ENCODE data around the gene RNF150. TPM values are rescaled to one million over a fixed set of nuclear protein-coding genes. Genes with fewer than 3 reads are reported as not detected.

Gene RNF150
- total RNA-seq, 1 donor = under 0.01 TPM

DNA sequence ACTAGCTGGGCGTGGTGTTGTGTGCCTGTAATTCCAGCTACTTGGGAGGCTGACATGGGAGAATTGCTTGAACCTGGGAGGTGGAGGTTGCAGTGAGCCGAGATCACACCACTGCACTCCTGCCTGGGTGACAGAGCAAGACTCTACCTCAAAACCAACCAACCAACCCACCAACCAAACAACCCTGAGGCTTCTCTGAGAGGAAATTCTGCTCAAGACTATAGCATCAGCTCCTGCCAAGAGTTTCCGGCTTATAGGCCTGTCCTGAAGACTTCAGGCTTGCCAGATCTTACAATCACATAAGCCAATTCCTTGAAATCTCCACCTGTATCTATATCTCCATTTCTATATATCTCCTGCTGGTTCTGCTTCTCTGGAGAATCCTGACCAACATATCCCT is 203.3 kb downstream of the RNF150 start:
- H3K4me3 ChIP-seq (ENCODE audit: low read length) = no peak overlapping the region
- H3K9me3 ChIP-seq (ENCODE audit: low read depth, low read length) = no peaks in the 10 kb centered on the region
- H3K27me3 ChIP-seq (ENCODE audit: insufficient read depth, low read length) = no peaks in the 10 kb centered on the region
- H3K4me1 ChIP-seq (ENCODE audit: insufficient read depth, low read length) = no peaks in the 10 kb centered on the region

DNA sequence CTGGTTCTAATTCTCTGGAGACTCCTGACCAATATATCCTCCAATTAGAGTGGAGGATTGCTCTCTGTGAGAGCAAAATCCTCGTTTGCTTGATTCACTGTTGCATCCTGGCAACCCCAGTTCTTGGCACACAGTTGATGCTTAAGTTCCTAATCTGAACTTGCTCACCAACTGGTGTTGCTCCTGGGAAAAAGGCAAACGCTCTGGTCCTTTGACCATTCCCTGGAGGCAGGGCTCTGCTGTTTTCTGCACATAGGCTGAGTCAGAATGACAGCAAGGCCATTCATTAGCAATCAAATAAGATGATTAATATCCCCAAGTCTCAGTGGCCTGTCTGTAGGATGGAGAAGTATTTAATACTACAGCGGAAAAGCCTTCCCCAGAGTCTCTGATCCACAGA is 204.4 kb downstream of the RNF150 start:
- no peak overlapping the region for H3K4me3 ChIP-seq (ENCODE audit: low read length)

DNA sequence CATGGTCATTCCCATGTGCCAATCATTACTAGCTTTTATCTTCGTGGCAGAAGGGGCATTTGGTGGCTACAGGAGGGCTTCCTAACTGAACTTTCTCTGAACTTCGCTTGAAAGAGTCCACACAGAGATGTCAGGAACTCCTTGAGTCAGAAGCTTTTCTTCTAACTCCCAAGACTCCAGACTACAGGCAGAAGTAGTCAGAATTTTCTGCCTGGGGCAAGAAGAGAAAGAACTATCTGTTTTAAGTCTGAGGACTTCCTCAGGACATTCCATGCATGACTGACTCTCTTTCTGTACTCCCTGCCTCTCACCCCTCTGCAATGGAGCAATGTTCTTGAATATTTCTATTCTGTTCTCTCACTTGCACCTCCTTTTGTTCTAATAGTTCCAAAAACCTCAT is 206.6 kb downstream of the RNF150 start:
- H3K4me3 ChIP-seq (ENCODE audit: low read length) = no peak overlapping the region
- H3K9me3 ChIP-seq (ENCODE audit: low read depth, low read length) = no peaks in the 10 kb centered on the region
- no peaks in the 10 kb centered on the region for H3K4me1 ChIP-seq (ENCODE audit: insufficient read depth, low read length)
- no peaks in the 10 kb centered on the region for H3K27me3 ChIP-seq (ENCODE audit: insufficient read depth, low read length)

More for the DNA sequence above, 204.4 kb downstream of the RNF150 start:
- H3K27me3 ChIP-seq (ENCODE audit: insufficient read depth, low read length) = no peaks in the 10 kb centered on the region
- H3K9me3 ChIP-seq (ENCODE audit: low read depth, low read length) = no peaks in the 10 kb centered on the region
- no peaks in the 10 kb centered on the region for H3K4me1 ChIP-seq (ENCODE audit: insufficient read depth, low read length)

DNA sequence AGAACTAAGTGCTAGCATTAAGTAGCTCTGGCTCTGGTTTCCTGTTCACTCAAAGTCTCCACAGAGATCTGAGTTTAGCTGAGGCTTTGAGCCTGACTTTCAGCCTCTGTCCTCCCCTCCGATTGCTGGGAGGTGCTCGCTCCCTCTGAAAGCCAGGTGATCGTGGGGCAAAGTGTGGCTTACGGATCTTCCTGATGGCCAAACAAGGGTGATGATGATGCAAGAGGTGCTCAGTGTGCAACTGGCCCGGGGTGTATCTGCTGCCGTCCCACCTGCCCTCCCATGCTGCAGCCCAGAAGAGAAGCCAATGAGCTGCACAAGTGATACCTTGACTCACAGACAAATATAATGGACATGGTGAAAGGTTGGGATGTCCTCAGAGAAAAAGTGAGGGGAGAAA is 207.9 kb downstream of the RNF150 start:
- Histone ChIP-seq H3K9me3 (ENCODE audit: low read depth, low read length) (no peaks in the 10 kb centered on the region), H3K4me3 (ENCODE audit: low read length) (no peak overlapping the region), H3K4me1 (ENCODE audit: insufficient read depth, low read length) (no peaks in the 10 kb centered on the region), H3K27me3 (ENCODE audit: insufficient read depth, low read length) (no peaks in the 10 kb centered on the region)

DNA sequence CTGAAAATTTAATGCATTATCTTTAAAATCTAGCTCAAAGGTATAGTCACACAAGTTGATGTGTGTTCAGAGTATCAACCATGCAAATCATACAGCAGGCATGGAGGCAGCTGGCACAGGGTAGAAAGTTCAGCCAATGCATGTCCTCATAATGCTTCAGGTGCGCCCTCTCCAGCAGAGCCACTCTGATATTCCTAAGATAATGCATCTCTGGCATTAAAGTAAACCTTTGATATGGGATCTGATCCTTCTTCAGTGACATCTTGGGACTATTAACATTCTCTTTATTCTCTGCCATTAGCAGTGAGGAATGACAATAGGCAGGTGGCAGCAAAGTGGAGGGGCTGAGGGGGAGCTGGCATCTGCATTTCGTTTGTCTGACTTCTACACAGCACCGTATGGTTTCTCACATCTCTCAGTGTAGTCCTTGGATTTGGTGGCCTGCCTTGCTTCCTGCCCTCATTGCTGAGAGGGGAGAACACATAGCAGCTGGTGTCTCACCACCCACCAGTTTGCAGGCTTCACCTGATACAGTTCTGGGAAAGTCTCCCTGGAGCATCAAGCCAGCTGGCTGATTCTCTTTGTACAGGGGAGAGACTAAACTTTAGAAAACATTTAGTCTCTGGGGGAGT is 208.4 kb downstream of the RNF150 start:
- no peak overlapping the region for H3K4me3 ChIP-seq (ENCODE audit: low read length)
- no peaks in the 10 kb centered on the region for H3K9me3 ChIP-seq (ENCODE audit: low read depth, low read length)

DNA sequence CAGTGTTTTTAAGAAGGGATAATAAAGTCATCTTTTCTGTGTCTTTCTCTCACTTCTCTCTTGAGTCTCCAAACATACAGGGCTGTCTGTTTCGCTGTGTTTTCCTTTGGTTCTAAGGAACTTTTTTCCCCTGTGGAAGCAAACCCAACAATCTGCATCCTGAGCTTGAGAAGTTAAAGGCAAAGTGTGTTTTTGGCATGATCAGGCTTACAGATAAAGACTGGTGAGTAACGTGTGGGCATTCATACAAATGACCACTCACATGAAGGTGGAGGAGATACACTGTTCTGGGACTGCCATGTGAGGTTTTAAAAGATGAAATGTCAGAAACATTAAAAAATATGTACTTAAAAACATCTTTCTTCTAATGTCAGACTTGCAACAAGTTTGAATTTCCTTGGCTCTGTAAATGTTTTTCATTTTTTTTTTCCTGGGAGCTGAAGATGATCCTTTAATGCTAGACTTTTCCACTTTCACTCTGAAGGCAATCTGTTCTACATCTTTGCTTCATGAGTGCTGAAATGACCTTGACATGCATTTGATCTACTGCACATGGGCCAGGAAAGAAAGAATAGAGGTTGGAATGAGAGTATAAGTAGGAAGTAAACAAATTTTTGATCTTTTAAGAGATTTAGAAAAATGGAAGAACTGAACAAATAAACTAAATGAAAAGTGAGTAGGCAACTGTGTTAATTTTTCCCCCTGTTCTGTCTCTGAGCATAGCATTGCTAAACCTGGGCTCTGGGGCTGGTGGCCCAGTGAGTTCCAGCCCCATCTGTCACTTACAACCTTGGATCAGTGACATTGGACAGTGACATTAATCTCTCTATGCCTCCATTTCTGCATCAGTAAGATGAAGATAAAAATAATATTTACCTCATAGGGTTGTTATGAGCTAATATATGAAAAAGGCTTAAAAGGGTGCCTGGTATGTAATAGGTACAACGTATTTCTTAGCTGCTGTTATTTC is 226.0 kb downstream of the RNF150 start:
- H3K27me3 ChIP-seq (ENCODE audit: insufficient read depth, low read length) = no peaks in the 10 kb centered on the region
- no peaks in the 10 kb centered on the region for H3K9me3 ChIP-seq (ENCODE audit: low read depth, low read length)
- no peaks in the 10 kb centered on the region for H3K4me1 ChIP-seq (ENCODE audit: insufficient read depth, low read length)
- no peak overlapping the region for H3K4me3 ChIP-seq (ENCODE audit: low read length)

More for the DNA sequence above, 208.4 kb downstream of the RNF150 start:
- Histone ChIP-seq H3K4me1 (ENCODE audit: insufficient read depth, low read length) (no peaks in the 10 kb centered on the region), H3K27me3 (ENCODE audit: insufficient read depth, low read length) (no peaks in the 10 kb centered on the region)

DNA sequence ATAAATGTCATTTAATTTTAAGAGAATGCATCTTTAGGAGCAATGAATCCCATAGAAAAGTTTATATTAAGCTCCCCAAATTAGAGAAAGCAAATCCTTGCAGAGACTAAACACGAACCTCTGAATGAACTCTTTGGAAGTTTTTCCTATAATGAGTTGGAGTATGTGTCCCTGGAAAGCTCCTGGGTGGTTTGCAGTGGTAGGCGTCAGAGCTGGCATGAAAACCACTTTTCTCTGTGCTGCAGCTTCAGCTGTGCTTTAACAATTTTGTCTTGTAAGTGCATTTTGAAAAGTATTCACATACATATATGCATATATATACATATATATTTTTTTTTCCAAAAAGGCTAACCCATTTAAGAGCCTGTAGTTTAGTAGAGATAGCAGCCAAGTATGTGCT is 228.4 kb downstream of the RNF150 start:
- no peaks in the 10 kb centered on the region for H3K4me1 ChIP-seq (ENCODE audit: insufficient read depth, low read length)
- H3K4me3 ChIP-seq (ENCODE audit: low read length) = no peak overlapping the region
- no peaks in the 10 kb centered on the region for H3K9me3 ChIP-seq (ENCODE audit: low read depth, low read length)
- no peaks in the 10 kb centered on the region for H3K27me3 ChIP-seq (ENCODE audit: insufficient read depth, low read length)

DNA sequence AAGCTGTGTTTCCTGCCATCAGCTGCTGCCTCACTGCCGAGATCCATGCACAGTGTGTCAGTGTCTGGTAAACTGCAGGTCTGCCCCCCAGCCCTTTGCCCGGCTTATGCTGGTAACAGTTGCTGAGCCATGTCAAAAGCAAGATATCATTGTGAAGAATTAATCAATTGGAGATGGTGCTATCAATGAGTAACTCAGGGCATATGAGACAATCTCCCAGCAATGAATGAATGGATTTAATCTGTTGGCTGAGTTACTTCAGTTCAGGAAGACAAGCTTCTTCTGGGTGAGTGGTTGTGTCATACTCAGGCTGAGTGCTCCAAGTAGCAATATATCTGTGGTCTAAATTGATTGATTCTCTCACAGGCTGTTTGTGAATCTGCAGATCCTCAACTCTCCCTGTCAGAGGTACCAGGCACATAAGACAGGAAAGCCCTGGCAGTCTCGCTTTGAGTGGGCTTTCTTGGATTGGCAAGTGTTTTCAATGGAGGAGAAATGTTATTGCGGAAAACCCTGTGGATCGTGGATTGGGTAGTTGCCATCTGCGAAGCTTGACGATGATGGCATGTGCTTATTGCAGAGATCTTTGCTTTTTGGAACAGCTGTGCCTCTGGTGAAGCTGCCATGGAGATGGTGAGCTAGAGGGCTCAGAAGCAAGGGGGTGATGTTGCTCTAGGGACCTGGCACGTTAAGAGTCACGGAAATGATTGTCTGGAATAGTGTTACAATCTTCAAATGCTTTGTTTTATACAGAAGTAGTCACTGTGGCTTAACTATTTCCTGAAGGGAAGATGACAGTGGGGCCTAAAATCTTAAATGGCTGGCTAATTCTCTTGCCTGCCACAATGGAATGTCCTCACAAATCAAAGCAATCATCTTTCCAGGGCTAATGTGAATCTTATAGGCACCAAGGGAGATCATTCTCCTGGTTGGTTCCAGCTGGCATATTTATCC is 229.5 kb downstream of the RNF150 start:
- no peaks in the 10 kb centered on the region for H3K4me1 ChIP-seq (ENCODE audit: insufficient read depth, low read length)
- H3K4me3 ChIP-seq (ENCODE audit: low read length) = no peak overlapping the region
- no peaks in the 10 kb centered on the region for H3K27me3 ChIP-seq (ENCODE audit: insufficient read depth, low read length)
- no peaks in the 10 kb centered on the region for H3K9me3 ChIP-seq (ENCODE audit: low read depth, low read length)

DNA sequence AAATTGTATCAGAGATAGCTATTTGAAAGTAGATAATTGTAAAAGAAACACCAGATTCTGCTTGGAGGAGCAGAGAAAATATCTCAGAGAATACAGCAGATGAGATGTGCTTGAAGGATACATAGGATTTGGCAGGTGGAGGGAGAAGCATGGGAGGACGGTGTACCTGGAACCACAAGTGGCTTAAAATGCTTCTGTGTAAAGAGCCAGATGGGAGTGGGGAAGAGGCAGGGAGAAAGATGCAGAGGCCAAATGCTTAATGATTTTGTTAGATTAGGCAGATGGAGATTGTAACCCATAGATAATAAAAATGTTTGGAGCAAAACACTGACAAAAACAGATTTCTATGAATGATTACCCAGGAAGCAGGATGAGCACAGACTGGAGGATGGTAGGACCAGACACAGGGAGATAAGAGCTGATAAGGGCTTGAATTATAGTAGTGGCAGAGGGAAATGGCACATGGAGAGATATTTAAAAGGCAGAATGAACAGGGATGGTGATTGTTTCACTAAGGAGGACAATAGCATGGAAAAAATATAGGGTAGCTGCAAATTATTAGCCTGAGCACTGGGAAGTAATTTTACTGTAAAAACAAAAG is 231.4 kb downstream of the RNF150 start:
- Histone ChIP-seq H3K27me3 (ENCODE audit: insufficient read depth, low read length) (no peaks in the 10 kb centered on the region), H3K4me1 (ENCODE audit: insufficient read depth, low read length) (no peaks in the 10 kb centered on the region), H3K9me3 (ENCODE audit: low read depth, low read length) (no peaks in the 10 kb centered on the region), H3K4me3 (ENCODE audit: low read length) (no peak overlapping the region)

DNA sequence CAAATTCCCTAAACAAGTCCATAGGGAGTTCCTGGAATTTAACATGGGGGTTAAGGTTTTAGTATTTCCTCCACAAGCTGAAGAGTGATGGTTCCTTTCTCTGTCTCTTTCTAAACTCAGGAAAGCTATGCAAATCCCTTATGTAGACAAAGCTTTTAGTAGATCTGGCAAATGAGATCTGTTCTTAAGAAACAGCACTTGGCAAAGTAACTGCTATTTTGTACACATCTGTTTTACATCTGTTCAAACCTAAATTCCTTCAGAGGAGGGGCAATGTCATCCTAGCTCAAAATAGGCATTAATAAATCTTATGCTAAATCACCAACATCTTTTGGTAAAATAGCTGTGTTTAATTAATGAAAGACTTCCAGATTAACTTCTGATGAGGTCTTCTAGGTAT is 239.3 kb downstream of the RNF150 start:
- no peak overlapping the region for H3K4me3 ChIP-seq (ENCODE audit: low read length)
- no peaks in the 10 kb centered on the region for H3K9me3 ChIP-seq (ENCODE audit: low read depth, low read length)
- H3K27me3 ChIP-seq (ENCODE audit: insufficient read depth, low read length) = no peaks in the 10 kb centered on the region
- H3K4me1 ChIP-seq (ENCODE audit: insufficient read depth, low read length) = no peaks in the 10 kb centered on the region

DNA sequence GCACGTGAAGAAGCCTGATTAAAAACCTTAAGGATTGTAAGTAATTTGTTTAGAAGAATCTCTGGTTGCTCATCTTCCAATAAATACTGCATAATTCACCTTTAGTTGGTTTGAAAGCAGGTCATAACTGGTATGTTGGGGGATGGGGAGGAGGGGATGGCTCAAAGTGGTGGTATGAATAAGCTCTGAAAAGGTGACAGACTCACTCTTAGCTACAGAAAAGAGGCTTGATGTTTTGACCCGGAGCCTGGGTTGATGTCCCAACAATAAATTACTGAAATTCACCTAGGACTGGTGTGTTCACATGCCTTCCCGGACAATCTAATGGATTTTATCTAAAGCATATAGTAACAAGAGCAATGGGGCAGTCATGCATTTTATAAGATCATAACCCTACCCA is 245.2 kb downstream of the RNF150 start:
- Histone ChIP-seq H3K27me3 (ENCODE audit: insufficient read depth, low read length) (peaks cover 4% of the 10 kb centered on the region), H3K4me1 (ENCODE audit: insufficient read depth, low read length) (no peaks in the 10 kb centered on the region), H3K4me3 (ENCODE audit: low read length) (no peak overlapping the region), H3K9me3 (ENCODE audit: low read depth, low read length) (peaks cover 9% of the 10 kb centered on the region)

DNA sequence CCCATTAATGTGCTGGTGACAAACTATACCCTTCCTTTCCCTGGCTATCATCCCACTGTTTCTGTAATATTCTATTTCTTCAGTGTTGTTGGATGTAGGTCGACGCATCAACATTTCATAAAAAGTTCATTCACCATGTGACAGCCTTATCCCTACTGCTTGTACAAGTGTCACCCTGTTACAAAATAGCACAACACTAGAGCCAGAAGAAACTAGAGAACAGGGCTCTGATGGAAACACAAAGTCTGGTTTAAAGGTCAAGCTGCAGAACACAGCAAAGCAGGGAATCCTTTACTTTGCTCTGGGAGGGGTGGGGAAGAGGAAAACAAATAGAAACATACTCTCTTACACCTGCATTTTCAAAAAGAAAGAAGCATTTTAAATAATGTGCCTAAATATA is 245.8 kb downstream of the RNF150 start:
- Histone ChIP-seq H3K27me3 (ENCODE audit: insufficient read depth, low read length) (peaks cover 4% of the 10 kb centered on the region), H3K9me3 (ENCODE audit: low read depth, low read length) (peaks cover 9% of the 10 kb centered on the region), H3K4me1 (ENCODE audit: insufficient read depth, low read length) (no peaks in the 10 kb centered on the region), H3K4me3 (ENCODE audit: low read length) (no peak overlapping the region)

DNA sequence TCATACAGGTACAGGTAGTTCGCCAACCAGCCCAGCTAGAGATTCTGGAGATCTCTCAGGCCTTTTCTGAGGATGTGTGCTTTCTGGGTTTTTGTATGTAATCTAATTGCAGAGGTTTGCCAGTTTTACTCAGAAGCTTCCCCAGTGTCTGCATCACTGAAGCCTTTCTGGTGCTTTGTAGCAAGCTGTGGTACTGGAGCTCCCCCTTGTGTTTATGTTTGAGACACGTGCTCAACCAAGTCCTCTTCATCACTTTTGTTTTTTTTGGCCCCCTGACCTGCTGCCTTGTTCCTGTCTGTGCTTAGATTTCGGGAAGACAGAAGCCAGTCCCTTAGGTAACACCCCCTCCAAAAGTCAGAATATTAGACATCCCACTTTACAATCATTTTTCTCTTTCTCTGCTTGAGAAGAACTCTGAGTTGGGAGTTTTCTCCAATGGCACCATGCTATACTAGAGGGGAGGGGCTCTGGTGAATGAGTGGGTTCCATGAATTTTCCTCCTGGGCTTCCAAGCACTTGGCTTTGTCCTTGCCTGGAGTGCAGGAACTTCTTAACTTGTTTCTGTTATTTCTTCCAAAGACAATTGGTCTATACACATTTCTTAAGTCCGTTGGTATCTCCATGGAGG is 248.7 kb downstream of the RNF150 start:
- Histone ChIP-seq H3K9me3 (ENCODE audit: low read depth, low read length) (peaks cover 17% of the 10 kb centered on the region), H3K4me1 (ENCODE audit: insufficient read depth, low read length) (no peaks in the 10 kb centered on the region), H3K27me3 (ENCODE audit: insufficient read depth, low read length) (peaks cover 4% of the 10 kb centered on the region), H3K4me3 (ENCODE audit: low read length) (no peak overlapping the region)

DNA sequence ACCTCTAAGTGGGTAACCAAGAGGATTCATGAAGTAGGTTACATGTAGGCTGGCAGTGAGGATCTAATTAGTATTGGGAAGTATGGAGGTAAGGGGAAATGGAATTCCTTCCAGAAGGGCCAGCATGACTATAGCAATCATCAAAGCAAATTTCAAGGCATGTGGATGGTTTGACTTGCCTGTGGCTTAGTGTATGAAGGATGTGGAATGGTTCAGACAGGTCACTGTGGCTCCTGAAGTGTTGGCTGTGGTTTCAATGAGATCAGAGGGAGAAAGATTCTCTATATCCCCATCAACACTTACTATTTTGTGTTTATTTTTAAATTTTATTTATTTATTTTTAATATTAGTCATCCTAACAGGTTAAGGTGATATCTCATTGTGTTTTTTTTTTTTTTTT is 255.5 kb downstream of the RNF150 start:
- Histone ChIP-seq H3K4me3 (ENCODE audit: low read length) (no peak overlapping the region), H3K9me3 (ENCODE audit: low read depth, low read length) (peaks cover 17% of the 10 kb centered on the region), H3K4me1 (ENCODE audit: insufficient read depth, low read length) (no peaks in the 10 kb centered on the region), H3K27me3 (ENCODE audit: insufficient read depth, low read length) (no peaks in the 10 kb centered on the region)
